NCI-H69 (cell line): ENCODE measurements around the gene MEGF6.
A peak's percentile ranks its signal among the peaks of the same experiment; 100 is the strongest.
"Not testable (repeated sequence)": the region's sequence is repeated elsewhere in the genome, so short reads cannot be mapped to it uniquely, and the experiment has no call there.

Experiments used
- DNase-seq: peaks from one replicate; lab custom pipeline; 2025; lab: John Stamatoyannopoulos, UW

Gene MEGF6

DNA sequence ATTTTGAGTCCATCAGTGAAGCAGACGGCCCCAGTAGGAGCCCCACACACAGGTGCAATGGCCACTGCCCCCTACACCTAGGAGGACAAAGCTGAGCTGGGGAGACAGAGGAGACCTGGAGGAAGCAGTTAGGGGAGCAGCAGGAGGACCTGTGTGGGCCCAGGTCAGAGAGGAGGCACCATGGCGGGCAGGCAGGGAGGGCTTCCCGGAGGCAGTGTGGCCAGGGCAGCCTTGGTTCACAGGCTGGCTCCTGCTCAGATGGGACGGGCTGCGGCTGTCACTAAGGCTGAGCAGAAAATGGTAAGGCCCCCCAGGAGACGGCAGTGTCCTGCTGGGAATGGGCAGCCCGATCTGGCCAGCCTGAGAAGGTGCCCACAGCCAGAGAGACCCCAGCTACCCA, 15.4 kb downstream of the MEGF6 start:
- no peak for DNase-seq

DNA sequence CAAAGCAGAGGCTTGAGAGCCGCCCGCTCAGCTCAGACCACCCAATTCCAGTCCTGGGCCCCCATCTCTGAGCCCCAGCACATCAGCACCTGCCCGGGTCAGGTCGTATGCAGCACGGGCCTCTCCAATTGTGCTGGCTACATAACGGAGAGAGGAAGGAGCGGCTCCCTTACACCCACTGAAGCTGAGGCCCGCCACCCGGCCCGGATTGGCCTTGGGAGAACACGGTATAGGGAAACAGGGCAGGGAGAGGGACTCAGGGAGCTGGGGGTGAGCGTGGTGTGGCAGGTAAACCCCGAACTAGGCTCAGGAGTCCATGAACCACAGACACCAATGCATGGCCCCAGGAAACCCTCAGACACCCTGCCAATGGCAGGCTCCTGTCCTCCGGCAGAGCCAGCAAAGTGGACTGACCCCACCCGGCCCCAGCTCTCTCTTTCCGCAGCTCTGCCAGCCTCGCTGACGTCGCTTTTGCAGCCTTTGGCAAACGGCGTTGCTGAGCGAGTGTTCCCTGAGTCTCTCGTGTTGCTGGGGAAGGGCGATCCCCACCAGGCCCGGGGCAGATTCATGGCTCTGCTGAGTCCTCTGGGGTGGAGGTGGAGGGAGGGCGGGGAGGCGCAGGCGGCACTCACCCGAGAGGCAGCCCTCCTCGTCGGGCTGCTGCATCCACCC, 16.5 kb downstream of the MEGF6 start:
- DNase-seq, result no peak

DNA sequence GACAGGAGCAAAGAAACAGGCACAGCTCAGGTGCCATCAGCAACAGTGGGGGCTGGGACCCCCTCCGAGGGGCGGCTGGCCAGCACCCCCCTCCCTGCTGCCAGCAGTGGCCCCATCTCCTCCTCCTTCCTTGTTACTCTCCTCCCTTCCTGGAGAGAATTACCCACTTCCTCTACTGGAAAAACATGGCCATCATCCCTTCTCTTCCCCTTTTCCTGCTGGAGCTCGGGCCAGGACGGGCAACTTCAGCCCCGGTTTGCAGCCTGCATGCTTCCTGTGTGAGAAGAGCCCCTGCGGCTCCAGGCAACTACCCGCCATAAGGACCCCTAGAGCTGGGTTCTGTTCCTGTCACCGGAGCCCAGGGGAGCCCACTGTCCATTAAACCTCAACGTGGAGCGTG, 17.6 kb downstream of the MEGF6 start:
- no peak for DNase-seq

DNA sequence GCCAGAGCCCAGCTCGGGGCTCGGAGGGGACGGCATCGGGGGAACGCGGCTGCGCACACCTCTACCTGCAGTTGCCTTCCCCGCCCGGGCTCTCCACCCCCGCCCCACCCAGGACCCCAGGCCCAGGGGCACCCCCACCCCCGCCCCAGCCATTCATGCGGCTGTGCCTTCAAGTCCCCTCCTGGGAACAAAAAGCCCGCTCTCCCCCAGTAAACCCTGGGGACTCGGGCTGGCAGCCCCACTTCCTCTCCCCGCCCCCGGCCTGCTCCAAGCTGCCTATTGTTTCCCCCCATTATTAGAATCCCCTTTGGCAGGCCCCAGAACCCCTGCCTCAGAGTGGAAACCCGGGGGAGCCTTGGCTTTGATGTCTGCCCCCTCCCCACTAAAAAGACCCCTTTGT, 18.0 kb downstream of the MEGF6 start:
- no peak for DNase-seq

DNA sequence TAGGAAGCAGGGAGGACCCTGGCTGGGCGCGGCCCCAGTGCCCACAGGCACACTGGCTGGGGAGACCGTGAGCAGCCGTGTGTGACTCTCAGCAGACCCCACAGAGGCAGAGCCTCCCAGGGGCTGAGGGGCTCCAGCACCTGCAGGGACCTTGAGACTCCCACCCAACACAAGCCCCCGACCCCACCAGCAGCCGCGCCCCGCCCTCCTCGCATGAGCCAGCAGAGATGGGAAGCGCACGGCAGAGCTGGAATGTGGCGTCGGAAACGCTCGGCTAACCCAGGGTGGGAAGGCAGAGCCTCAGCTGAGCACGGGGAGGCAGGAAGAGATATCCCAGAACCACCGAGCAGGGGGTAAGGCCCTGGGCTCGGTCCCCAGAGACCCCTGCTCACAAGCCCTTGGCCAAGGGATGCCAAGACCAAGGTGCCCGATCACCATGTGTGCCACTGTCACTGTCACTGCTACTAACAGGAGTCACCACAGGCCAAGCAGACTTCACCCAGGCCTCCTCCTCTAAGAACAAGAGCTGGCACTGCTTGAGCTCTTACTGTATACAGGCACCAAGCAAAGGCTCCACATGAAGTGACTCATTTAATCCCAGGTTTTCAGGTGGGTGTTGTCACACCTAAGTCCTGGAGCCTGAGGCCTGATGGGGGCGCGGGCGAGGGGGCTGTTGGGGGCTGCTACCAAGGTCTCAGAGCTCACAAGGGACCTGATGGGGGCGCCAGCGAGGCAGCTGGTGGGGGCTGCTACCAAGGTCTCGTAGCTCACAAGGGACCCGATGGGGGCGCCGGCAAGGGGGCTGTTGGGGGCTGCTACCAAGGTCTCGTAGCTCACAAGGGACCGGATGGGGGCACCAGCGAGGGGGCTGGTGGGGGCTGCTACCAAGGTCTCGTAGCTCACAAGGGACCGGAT, 20.1 kb downstream of the MEGF6 start:
- no peak for DNase-seq

DNA sequence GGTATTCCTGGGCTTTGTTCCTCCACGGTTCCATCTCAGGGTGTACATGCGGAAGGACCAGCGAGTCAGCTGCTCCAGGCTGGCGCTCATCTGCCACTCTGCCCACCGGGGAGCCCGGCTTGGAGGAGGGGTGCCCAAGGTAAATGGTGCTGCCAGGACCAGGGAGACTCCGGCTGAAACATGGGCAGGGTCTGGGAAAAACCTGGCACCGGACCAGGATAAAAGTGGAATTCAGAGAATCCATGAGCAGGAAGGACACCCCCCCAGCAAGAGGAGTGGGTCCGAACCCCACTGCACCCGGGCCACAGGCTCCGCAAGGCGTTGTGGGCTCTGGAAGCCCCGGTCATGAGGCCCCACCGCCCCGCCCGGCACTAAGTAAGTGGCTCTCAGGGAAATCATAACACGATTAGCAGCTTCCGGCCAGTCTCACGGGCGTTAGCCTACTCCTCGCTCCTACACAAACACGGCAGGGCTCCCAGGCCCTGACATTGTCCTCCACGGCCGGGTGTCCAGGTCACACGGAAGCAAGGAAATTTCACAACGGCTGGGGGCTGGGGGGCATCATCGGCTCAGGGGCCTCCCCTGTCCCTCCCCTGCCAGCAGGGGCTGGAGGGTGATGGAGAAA, 21.1 kb downstream of the MEGF6 start:
- DNase-seq, result peak; percentile 40

DNA sequence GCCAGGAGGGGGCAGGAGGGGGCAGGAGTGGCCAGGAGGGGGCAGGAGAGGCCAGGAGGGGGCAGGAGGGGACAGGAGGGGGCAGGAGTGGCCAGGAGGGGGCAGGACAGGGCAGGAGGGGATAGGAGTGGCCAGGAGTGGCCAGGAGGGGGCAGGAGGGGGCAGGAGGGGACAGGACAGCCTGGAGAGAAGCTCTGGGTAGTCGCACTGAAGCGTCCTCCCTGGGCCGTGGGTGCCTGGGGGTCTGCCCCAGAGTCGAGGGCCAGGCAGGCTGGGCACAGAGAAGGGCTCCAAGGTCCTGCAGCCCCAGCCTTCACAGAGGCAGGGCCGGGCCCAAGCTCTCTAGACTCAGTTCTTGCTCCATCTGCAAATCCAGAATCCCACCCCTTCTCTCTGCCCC, 22.9 kb downstream of the MEGF6 start:
- DNase-seq, result no peak

DNA sequence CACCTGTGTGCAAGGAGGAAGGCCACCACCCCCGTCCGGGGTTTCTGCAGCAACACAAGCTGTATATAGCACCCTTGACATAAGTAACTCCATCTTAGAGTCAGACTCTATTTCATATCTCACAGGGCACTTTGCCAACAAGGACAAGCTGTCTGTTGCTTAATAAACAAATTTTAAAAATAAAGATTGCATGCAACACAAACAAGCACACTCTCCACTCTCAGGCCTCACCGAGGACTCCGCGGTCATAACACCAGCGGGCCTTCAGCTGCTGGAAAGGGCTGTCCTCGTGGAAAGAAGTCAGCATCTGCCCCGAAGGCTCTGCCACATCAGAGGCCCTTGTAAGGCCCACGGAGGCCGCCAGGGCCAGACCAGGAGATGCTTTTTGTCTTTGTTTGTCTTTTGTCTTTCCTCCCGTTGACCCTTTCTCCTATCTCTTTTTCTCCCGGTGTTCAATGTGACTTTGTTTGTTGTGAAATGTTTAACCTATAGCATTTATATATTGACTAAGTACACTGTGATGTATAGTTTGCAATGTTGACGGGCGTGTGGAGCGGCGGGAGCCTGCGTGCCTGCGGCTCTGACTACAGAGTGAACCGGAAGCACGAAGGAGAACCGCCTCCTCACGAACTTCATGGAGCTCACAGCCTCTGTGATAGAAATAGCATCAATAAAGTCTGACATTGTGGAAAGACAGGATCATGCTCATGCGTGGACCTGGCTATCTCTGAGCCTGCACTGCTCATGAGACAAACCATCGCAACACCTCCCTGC, 24.1 kb downstream of the MEGF6 start:
- peak; percentile 4 for DNase-seq

DNA sequence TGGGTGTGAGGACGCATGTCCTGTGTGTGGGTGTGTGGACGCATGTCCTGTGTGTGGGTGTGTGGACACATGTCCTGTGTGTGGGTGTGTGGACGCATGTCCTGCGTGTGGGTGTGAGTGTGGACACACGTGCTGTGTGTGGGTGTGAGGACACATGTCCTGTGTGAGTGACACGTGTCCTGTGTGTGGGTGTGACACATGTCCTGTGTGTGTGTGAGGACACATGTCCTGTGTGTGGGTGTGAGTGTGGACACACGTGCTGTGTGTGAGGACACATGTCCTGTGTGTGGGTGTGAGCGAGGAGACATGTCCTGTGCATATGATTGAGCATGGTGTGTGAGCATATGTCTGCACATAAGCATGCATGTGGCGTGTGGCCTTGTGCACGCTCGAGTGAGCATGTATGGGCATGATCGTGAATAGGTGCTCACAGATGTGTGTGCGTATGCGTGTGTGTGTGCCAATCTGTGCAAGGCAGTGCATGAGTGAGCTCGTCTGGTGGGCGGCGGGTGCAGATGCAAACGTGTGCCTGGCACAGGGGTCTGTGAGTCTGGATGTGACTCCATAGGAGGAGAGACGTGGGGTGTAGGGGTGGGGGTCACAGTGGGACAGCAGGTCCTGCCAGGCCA, 25.3 kb downstream of the MEGF6 start:
- no peak for DNase-seq

DNA sequence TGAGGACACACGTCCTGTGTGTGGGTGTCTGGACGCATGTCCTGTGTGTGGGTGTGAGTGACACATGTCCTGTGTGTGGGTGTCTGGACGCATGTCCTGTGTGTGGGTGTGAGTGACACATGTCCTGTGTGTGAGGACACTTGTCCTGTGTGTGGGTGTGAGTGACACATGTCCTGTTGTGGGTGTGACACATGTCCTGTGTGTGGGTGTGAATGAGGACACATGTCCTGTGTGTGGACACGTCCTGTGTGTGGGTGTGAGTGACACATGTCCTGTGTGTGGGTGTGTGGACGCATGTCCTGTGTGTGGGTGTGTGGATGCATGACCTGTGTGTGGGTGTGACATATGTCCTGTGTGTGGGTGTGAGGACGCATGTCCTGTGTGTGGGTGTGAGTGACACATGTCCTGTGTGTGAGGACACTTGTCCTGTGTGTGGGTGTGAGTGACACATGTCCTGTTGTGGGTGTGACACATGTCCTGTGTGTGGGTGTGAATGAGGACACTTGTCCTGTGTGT, 25.9 kb downstream of the MEGF6 start:
- DNase-seq, result not testable (repeated sequence)

DNA sequence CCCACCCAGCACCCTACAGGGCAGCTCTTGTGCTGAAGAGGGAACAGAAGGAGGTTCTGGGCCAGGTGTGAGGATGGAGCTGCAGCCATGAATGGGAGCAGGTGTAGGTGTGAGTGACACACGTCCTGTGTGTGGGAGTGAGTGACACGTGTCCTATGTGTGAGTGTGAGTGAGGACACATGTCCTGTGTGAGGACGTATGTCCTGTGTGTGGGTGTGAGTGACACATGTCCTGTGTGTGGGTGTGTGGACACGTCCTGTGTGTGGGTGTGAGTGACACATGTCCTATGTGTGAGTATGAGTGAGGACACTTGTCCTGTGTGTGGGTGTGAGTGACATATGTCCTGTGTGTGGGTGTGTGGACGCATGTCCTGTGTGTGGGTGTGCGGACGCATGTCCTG, 26.4 kb downstream of the MEGF6 start:
- DNase-seq, result no peak

DNA sequence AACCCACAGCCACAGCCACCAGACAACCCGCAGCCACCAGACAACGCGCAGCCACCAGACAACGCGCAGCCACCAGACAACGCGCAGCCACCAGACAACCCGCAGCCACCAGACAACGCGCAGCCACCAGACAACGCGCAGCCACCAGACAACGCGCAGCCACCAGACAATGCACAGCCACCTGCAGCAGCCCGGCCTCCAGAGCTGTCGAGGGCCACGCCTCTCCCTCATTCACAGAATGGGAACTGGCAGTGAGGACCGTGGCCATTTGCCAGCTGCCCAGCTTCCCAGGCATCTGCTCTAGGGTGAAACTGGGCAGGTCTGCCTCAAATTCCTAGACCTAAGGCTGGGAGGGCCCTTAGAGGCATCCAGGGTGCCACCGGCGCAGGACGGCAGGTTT, 27.6 kb downstream of the MEGF6 start:
- DNase-seq, result peak; percentile 43

DNA sequence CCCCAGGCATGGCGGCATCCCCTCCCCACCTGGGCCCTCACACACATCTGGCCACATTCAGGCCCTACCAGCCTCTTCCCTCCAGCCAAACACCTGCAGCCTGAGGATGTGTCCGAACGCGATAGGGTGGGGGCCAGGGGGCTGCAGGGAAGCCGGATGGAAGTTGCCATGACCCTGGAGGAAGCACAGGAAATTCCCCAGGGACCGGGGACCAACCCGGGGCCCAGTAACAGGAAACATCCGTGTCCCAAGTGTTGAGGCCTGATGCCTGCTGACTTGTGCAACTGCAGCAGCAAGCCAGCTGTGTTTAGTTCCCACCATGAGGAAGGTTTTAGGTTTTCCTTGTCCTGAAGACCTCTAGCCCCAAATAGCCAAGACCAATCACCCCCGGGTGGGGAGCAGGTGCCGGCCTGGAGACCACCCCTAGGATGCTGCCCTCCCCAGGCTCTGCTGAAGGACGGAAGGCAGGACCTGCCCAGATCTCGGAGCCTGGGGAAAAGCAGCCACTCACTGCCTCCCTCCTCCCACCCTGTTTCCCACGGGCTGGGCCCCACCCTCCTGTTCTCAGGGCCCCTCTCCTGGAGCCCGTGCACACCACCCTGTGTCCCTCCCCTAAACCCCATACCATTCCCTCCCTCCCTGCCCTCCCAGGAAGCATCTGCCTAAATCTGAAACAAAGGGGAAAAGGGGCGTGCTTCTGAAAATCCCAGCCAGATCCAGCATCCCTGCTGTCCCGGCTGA, 29.8 kb downstream of the MEGF6 start:
- DNase-seq, result peak; percentile 4

DNA sequence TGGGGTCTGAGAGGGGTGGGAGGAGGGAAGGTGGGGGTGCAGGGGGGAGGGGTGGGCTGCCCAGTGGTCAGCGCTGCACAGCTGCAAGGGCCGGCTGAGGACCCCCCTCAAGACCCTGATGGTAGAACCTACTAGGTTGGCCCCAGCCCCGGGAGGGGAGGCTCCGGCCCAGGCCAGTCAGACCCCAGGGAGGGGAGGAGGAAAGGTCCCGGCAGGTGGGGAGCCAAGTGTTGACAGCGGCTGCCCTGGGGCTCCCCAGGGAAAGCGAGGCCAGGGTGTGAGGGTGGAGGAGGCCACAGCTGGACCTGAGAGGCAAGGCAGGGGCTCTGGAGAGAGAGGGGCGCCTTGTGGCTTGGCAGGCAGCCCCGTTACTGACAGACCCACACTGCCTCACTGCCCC, 31.1 kb downstream of the MEGF6 start:
- DNase-seq, result no peak

DNA sequence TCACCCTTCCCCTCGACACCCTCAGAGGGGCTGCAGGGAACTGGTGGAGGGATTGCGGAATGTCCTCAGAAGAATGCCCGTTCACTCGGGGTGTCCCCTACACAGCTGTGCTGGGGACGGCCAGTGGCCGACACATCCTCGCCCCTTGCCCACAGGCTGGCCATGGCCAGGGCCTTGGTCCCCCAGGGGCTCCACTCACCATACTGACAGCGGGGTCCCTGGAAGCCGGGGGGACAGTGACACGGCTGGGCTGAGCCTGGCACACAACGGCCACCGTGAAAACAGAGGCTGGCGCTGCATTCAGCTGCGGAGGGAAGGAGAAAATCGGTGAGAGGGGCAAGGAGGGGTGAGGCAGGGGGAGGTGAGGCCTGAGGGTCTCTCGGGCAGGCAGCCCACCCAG, 31.7 kb downstream of the MEGF6 start:
- no peak for DNase-seq

DNA sequence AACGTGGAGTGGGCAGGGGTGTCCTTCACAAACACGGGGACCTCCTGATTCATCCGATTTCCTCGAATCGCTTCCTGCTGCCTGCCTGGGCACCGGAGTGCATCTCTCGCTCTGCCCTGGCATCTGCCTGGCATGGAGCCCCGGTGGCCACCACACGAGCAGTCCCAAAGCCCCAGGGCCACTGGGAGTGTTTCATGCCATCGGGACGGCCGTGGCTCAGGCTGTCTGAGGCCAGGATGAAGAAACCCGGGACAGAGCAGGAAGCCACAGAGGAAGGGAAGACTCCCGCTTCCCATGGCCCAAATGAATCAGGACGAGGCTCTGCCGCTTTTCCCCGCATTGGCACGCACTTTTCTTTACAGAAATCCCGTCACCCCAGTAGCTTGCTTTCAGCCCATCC, 32.4 kb downstream of the MEGF6 start:
- no peak for DNase-seq

DNA sequence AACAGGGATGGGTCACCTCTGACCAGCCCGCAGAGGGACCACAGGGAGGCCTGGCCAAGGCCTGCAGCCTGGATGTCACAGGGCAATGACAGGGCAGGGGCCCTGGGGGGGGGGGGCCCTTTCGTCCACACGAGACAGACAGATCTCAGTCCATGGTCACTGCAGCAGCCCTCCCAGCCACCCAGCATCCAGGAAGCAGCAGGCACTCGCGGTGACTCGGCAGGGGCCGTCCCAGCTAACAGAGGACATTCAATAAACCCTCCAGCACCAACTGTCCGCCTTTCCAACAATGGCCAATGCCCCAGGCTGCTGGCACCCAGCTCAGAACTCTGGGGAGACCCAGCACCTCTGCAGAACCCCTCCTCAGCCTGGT, 32.9 kb downstream of the MEGF6 start:
- no peak for DNase-seq

DNA sequence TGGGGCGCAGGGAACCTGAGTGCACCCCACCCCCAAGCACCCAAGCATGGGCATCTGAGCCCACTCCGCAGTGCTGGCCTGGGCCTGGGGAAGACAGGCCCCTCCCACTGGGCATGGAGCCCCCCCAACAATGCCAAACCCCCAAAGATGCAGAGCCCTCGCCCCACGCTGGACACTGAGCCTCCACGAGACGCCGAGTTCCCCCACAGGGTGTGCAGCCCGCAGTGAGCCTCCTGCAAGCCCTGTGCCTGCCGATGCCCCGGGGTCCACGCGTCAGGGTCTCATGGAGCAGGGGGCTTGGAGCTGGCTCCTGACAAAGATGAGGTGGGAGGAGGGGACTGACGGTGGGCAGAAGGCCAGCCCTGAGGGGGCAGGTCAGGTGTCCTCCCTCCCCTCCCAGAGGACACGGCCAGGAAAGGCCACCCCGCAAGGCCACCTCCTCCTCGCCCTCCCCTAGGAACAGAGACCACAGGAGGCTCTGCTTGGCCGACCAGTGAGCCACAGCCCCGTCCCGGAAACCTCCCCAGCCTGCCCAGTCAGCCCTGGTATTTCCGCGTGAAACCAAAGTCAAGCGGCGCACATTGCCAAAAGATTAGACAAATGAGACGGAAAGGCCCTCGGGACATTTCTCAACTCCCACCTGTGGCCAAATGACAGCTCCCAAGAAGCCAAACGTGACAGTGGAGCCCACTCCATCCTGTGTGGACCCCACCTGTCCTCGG, 33.4 kb downstream of the MEGF6 start:
- DNase-seq, result no peak

DNA sequence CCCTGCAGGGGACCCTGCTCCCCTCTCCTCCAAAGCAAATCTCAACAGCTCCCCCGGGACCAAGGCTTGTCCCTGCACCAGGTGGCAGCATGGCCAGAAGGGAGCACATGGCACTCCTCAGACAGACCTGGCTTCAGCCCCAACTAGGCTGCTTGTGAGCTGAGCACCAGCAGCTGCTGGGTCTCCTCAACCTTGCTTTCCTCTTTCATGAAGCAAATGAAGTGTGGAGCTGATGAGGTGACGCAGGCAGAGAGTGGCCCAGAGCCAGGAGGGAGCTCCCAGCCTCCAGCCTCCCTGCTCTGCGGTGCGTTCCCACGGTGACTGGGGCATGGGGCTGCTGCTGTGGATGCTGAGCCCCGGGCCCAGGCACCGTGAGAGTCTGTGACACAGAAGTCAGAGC, 34.0 kb downstream of the MEGF6 start:
- DNase-seq, result peak; percentile 33

DNA sequence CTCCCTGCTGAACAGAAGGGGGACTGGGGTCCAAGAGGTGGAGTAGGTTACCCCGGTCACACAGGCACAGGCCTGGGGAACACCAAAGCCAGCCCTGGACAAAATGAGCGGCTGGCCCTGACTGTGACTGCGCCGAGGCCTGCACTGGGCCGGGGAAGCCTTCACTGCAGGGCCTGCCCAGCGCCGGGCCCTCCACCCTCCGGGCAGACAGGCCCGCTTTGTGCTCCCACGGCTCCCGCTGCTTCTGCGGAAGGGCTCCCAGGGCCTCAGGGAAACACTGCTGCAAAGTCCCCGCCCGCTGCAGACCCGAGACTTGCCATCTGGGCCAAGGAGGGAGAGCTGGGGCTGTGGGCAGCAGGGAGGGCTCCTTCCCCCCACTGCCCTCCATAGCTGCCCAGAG, 35.3 kb downstream of the MEGF6 start:
- DNase-seq, result peak; percentile 40
